Measurements from ENCODE around the gene APBB1.

DNA sequence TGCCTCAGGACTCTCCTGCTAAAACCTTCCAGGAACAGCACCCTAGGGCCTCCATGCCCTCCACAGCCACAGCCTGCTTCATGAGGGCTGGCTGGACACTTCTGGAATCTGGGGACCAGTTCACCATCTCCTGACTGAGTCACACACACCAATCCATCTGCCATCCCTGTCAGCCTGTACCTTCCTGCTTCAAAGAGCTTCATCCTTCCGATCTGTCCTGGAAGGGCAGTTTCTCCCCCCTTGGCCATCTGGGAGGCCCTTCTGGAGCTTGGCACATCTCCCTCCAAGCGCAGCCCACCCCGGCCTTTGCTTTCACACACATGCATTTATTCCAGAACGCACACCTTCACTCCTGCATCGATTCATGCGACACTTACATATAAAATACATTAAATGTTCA is 13.0 kb downstream of the APBB1 start:
- TF ChIP-seq, protein P1, sequence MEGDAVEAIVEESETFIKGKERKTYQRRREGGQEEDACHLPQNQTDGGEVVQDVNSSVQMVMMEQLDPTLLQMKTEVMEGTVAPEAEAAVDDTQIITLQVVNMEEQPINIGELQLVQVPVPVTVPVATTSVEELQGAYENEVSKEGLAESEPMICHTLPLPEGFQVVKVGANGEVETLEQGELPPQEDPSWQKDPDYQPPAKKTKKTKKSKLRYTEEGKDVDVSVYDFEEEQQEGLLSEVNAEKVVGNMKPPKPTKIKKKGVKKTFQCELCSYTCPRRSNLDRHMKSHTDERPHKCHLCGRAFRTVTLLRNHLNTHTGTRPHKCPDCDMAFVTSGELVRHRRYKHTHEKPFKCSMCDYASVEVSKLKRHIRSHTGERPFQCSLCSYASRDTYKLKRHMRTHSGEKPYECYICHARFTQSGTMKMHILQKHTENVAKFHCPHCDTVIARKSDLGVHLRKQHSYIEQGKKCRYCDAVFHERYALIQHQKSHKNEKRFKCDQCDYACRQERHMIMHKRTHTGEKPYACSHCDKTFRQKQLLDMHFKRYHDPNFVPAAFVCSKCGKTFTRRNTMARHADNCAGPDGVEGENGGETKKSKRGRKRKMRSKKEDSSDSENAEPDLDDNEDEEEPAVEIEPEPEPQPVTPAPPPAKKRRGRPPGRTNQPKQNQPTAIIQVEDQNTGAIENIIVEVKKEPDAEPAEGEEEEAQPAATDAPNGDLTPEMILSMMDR (IDR thresholded peaks at IDR 0.05): no peak
- TF ChIP-seq, protein P2, sequence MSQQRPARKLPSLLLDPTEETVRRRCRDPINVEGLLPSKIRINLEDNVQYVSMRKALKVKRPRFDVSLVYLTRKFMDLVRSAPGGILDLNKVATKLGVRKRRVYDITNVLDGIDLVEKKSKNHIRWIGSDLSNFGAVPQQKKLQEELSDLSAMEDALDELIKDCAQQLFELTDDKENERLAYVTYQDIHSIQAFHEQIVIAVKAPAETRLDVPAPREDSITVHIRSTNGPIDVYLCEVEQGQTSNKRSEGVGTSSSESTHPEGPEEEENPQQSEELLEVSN (IDR thresholded peaks at IDR 0.05; ENCODE audit: borderline replicate concordance, low read depth): no peak
- TF ChIP-seq, protein P3, sequence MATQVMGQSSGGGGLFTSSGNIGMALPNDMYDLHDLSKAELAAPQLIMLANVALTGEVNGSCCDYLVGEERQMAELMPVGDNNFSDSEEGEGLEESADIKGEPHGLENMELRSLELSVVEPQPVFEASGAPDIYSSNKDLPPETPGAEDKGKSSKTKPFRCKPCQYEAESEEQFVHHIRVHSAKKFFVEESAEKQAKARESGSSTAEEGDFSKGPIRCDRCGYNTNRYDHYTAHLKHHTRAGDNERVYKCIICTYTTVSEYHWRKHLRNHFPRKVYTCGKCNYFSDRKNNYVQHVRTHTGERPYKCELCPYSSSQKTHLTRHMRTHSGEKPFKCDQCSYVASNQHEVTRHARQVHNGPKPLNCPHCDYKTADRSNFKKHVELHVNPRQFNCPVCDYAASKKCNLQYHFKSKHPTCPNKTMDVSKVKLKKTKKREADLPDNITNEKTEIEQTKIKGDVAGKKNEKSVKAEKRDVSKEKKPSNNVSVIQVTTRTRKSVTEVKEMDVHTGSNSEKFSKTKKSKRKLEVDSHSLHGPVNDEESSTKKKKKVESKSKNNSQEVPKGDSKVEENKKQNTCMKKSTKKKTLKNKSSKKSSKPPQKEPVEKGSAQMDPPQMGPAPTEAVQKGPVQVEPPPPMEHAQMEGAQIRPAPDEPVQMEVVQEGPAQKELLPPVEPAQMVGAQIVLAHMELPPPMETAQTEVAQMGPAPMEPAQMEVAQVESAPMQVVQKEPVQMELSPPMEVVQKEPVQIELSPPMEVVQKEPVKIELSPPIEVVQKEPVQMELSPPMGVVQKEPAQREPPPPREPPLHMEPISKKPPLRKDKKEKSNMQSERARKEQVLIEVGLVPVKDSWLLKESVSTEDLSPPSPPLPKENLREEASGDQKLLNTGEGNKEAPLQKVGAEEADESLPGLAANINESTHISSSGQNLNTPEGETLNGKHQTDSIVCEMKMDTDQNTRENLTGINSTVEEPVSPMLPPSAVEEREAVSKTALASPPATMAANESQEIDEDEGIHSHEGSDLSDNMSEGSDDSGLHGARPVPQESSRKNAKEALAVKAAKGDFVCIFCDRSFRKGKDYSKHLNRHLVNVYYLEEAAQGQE (IDR thresholded peaks at IDR 0.05): no peak
- TF ChIP-seq RCOR1 (IDR thresholded peaks at IDR 0.05; ENCODE audit: low read depth, low read length): no peak
- no peak for TF ChIP-seq CHD4 (IDR thresholded peaks at IDR 0.05; ENCODE audit: borderline replicate concordance)
- TF ChIP-seq POLR2A (IDR thresholded peaks at IDR 0.05; ENCODE audit: low read length): no peak
- TF ChIP-seq, protein P4, sequence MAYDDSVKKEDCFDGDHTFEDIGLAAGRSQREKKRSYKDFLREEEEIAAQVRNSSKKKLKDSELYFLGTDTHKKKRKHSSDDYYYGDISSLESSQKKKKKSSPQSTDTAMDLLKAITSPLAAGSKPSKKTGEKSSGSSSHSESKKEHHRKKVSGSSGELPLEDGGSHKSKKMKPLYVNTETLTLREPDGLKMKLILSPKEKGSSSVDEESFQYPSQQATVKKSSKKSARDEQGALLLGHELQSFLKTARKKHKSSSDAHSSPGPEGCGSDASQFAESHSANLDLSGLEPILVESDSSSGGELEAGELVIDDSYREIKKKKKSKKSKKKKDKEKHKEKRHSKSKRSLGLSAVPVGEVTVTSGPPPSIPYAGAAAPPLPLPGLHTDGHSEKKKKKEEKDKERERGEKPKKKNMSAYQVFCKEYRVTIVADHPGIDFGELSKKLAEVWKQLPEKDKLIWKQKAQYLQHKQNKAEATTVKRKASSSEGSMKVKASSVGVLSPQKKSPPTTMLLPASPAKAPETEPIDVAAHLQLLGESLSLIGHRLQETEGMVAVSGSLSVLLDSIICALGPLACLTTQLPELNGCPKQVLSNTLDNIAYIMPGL (CRISPR knock-in tag; IDR thresholded peaks at IDR 0.05; ENCODE audit: borderline replicate concordance): no peak
- TF ChIP-seq MAZ (IDR thresholded peaks at IDR 0.05; ENCODE audit: borderline replicate concordance, low read depth, low read length): no peak
- TF ChIP-seq SMC3 (IDR thresholded peaks at IDR 0.05): no peak
- no peak for TF ChIP-seq HDAC2 (IDR thresholded peaks at IDR 0.05)
- no peak for TF ChIP-seq EP300 (IDR thresholded peaks at IDR 0.05)

All from A549 (cell line).